OCI-M1 (cell line): ENCODE data around the gene TMEM266.

Experiments used
- DNase-seq: peaks from one replicate; lab custom pipeline; 2025; lab: John Stamatoyannopoulos, UW

Gene TMEM266

DNA sequence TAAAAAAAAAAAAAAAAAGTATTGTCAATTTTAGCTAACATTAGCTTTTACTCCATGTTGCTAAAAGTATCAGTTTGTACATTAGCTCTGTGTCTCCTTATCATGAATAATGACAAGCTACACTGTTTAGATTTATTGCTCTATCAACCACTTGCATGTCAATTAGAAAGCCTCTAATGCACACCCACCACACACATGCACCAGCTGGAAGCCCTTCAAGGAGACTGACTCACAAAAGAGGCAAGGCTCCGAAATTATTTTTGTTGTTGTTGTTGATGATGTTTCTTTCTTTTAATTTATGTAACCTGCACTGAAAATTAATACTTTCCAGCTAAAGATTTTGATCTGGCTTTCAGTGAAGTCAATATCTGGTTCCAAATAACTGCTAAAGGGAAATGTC is 180.0 kb downstream of the TMEM266 start:
- DNase-seq, result no peak

DNA sequence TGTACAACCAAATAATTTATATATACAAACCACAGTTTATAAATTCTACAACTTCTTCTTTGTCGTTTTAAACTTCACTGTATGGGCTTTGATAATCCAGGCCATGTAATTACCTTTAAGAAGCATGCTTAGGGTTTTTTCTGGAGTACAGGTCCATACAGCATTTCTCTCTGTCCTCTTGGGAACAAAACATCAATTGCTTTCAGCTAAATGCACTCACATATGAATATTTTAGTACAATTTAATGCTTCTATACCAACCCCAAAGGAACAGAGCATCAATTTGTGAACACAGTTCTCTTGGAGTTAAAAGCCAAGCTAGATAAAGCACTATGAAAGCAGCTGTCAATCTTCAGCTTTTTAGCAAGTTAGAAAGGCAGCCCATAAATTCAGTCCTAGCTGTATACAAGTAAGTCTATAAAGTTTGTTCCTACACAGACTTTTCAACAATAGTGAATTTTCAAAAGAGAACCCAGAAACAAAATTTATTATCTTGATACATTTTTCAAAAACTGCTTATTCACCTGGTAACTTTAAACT is 185.4 kb downstream of the TMEM266 start:
- no peak for DNase-seq

DNA sequence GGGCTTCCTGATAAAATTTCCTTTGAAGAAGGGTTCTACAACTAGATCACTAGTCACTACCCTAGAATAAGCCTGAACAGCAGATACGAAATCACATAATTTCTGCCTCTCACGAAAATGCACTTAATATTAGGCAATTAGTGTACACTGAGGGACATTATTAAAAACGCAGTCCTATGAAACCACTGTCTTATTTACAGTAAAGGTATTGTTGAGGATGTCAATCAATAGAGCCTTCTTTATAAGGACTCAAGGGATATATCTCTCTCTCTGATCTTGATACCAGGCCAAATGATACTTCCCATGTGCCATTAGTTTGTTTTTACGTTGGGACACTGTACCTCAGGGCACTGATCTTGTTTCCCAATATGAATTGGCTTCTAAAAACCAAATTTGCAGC is 191.9 kb downstream of the TMEM266 start:
- no peak for DNase-seq

DNA sequence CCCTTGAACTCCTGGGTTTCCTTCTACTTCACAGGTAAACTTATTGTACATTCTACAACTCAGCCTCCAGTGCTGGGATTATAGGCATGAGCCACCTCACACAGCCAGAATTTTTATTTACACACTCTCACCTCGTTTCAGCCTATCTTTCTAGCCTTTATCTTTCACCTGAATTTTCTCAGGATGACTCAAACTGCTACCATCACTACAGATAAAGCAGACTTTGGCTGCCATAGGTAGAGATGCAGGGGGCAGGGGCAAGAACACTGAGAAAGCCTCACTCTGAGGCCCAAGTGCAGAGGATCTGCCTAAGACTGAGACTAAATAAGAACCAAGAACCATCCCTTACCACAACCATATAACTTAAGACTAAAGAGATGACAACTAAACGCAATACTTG is 192.5 kb downstream of the TMEM266 start:
- no peak for DNase-seq

DNA sequence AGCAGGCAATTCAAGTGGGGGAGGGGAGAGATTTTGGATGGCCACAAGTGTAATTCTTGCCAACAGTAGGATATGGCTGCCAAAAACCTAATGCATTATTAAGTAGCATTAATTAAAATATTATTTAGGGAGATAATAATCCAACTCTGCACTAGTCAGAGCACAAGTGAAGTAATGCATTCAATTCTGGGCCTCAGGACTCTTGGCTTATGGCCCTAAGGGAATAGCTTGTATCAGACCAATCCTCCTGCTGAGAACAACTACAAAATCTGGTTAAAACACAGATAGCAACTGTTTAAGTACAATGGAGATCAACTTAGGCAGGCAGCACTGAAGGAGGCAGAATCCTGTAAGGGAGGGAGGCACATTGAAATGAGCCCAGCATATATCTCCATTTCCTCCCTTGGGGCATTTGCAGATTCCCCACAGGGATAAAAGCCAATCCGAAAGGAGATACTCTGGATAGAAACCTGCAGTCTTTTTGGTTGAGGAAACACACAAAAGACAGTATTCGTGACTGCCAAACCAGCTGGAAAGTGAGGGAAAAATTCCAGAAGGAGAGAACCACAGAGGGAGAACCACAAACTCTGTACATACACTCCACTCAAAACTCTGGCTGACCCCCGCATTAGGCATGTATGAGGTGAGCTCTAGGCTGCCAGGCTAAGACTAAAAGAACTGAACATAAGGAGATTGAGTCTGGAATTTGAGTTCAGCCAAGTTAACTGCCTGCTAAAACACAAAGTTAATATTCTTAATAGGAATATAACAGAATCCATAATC is 194.1 kb downstream of the TMEM266 start:
- DNase-seq, result no peak
